Muscle layer of duodenum (tissue), 2 donors: Measurements from ENCODE around the gene PSMD13.
"Not testable (repeated sequence)": the region's sequence is repeated elsewhere in the genome, so short reads cannot be mapped to it uniquely, and the experiment has no call there.

ENCODE experiments used
- H3K27ac ChIP-seq: one replicate; pipeline ENCODE4 v1.7.0; 2013; ENCODE audit warnings: mild to moderate bottlenecking, low read length
- H3K27me3 ChIP-seq: one replicate; pipeline ENCODE4 v1.7.0; 2013; ENCODE audit warnings: low read depth, mild to moderate bottlenecking, control low read depth, low read length
- H3K36me3 ChIP-seq, 2 donors: one replicate each; pipeline ENCODE4 v1.7.0; 2013; ENCODE audit warnings: low read length in 2 of 2, control low read depth in 1 of 2, mild to moderate bottlenecking in 1 of 2; ENCODE audit not compliant: insufficient read depth in 2 of 2, control insufficient read depth in 1 of 2
- H3K4me1 ChIP-seq, 2 donors: one replicate each; pipeline ENCODE4 v1.7.0; 2013; ENCODE audit warnings: low read length in 2 of 2, mild to moderate bottlenecking in 2 of 2, control low read depth in 1 of 2, moderate library complexity in 1 of 2; ENCODE audit not compliant: insufficient read depth in 2 of 2, control insufficient read depth in 1 of 2
- H3K4me3 ChIP-seq, 2 donors: one replicate each; pipeline ENCODE4 v1.7.0; 2013; ENCODE audit warnings: low read length in 2 of 2, low read depth in 1 of 2, mild to moderate bottlenecking in 1 of 2
- H3K9me3 ChIP-seq, 2 donors: one replicate each; pipeline ENCODE4 v1.7.0; 2013; ENCODE audit warnings: low read length in 2 of 2, control low read depth in 1 of 2, mild to moderate bottlenecking in 1 of 2; ENCODE audit not compliant: control insufficient read depth in 1 of 2
- donor health status: healthy.

The PSMD13 gene

DNA sequence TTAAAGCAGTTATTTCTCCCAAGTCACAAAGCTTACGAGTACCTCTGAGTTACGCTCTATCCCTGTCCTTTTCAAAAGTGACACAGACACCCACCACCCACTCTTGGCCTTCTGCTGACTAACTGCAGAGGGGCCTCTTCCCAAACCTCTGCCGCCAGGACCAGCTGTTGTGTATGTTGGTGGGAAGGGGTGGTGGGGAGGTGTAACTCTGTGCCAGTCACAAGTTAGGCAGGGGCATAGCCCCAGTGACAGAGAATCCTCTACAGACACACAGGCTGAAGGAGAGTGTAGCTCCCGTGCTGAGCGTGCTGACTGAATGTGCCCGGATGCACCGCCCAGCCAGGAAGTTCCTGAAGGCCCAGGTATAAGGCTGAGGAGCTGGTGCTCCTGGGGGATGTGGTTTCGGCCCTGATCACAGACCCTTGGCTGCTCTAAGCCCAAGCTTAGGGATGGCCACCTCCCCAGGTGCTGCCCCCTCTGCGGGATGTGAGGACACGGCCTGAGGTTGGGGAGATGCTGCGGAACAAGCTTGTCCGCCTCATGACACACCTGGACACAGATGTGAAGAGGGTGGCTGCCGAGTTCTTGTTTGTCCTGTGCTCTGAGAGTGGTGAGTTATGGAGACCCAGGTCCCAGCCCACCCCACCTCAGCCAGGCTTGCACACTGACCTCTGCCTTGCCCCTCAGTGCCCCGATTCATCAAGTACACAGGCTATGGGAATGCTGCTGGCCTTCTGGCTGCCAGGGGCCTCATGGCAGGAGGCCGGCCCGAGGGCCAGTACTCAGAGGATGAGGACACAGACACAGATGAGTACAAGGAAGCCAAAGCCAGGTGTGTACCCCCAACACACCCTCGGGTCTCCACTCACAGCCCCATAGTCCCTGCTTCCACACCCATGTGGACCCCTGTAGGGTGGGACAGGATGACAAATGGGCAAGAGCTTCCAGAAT lies 24.4 kb upstream of the PSMD13 start:
- no peaks in the 10 kb centered on the region for H3K27me3 ChIP-seq
- no peak overlapping the region for H3K27ac ChIP-seq
- H3K4me1 ChIP-seq = peaks cover 10 to 23% of the 10 kb centered on the region in 2 donors
- H3K36me3 ChIP-seq = peaks cover 49 to 68% of the 10 kb centered on the region in 2 donors
- H3K9me3 ChIP-seq = no peaks in the 10 kb centered on the region
- H3K4me3 ChIP-seq = no peak overlapping the region

DNA sequence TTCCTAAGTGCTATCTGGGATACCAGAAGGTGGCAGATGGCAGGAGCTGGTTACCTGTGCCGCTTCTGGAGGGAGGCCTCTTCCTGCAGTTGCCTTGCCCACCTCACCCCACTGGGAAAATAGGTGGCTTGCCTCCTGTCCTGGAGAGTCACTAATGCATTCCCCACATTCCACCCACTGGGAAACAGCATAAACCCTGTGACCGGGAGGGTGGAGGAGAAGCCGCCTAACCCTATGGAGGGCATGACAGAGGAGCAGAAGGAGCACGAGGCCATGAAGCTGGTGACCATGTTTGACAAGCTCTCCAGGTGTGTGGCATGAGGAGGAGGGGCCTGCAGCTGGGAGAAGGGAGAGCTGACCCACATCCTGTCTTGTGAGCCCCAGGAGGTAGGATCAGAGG lies 23.7 kb upstream of the PSMD13 start:
- H3K27me3 ChIP-seq = no peaks in the 10 kb centered on the region
- H3K4me3 ChIP-seq = no peak overlapping the region
- H3K4me1 ChIP-seq = peaks cover 10 to 23% of the 10 kb centered on the region in 2 donors
- no peak overlapping the region for H3K27ac ChIP-seq
- H3K9me3 ChIP-seq = no peaks in the 10 kb centered on the region
- peaks cover 49 to 62% of the 10 kb centered on the region in 2 donors for H3K36me3 ChIP-seq

GRCh38 chr11:214083-214482 lies 22.7 kb upstream of the PSMD13 start:
- no peaks in the 10 kb centered on the region for H3K9me3 ChIP-seq
- H3K27me3 ChIP-seq = no peaks in the 10 kb centered on the region
- peaks cover 53 to 67% of the 10 kb centered on the region in 2 donors for H3K36me3 ChIP-seq
- no peak overlapping the region for H3K27ac ChIP-seq
- H3K4me1 ChIP-seq = peaks cover 10 to 22% of the 10 kb centered on the region in 2 donors
- H3K4me3 ChIP-seq = no peak overlapping the region

GRCh38 chr11:215581-216037 lies 21.2 kb upstream of the PSMD13 start:
- Histone ChIP-seq H3K4me3 (no peak overlapping the region), H3K27me3 (no peaks in the 10 kb centered on the region), H3K4me1 (peaks cover 0 to 7% of the 10 kb centered on the region in 2 donors), H3K9me3 (no peaks in the 10 kb centered on the region), H3K36me3 (peaks cover 41 to 65% of the 10 kb centered on the region in 2 donors), H3K27ac (no peak overlapping the region)

GRCh38 chr11:216081-216974 lies 20.4 kb upstream of the PSMD13 start:
- no peak overlapping the region for H3K4me3 ChIP-seq
- no peaks in the 10 kb centered on the region for H3K27me3 ChIP-seq
- H3K4me1 ChIP-seq = no peaks in the 10 kb centered on the region
- H3K36me3 ChIP-seq = peaks cover 34 to 58% of the 10 kb centered on the region in 2 donors
- no peaks in the 10 kb centered on the region for H3K9me3 ChIP-seq
- H3K27ac ChIP-seq = no peak overlapping the region

DNA sequence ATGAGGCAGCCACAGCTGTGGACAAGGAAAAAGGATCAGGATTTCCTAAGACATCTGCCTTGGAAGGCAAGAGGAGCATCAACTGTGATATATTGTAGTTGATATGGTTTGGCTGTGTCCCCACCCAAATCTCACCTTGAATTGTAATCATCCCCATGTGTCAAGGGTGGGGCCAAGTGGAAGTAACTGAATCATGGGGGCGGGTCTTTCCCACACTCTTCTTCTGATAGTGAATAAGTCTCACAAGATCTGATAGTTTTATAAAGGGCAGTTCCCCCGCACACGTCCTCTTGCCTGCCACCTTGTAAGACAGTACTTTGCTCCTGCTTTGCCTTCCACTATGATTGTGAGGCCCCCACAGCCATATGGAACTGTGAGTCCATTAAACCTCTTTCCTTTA lies 19.1 kb upstream of the PSMD13 start:
- Histone ChIP-seq H3K4me3 (no peak overlapping the region), H3K4me1 (no peaks in the 10 kb centered on the region), H3K9me3 (no peaks in the 10 kb centered on the region), H3K27ac (no peak overlapping the region), H3K36me3 (peaks cover 25 to 54% of the 10 kb centered on the region in 2 donors), H3K27me3 (no peaks in the 10 kb centered on the region)

- H3K36me3 ChIP-seq = peaks cover 17 to 44% of the 10 kb centered on the region in 2 donors
- H3K9me3 ChIP-seq = no peaks in the 10 kb centered on the region
- H3K4me3 ChIP-seq = no peak overlapping the region
- H3K27me3 ChIP-seq = no peaks in the 10 kb centered on the region
- no peak overlapping the region for H3K27ac ChIP-seq
- no peaks in the 10 kb centered on the region for H3K4me1 ChIP-seq
These were observed 17.8 kb upstream of the PSMD13 start for GRCh38 chr11:218815-219593.

DNA sequence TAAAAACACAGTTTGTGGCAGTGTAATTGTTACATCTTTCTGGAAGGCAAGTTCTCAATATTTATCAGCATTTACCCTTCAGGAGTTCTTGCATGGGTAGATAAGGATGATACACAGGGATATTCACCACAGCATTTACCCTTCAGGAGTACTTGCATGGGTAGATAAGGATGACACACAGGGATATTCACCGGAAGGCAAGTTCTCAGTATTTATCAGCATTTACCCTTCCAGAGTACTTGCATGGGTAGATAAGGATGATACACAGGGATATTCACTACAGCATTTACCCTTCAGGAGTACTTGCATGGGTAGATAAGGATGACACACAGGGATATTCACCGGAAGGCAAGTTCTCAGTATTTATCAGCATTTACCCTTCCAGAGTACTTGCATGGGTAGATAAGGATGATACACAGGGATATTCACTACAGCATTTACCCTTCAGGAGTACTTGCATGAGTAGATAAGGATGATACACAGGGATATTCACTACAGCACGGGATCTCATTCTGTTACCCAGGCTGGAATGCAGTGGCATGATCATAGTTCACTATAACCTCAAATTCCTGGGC lies 16.0 kb upstream of the PSMD13 start:
- H3K27ac ChIP-seq, H3K4me1 ChIP-seq, H3K27me3 ChIP-seq, H3K4me3 ChIP-seq, H3K9me3 ChIP-seq: not testable (repeated sequence)
- H3K36me3 ChIP-seq = peaks cover 10 to 29% of the 10 kb centered on the region in 2 donors

GRCh38 chr11:221539-221938 lies 15.2 kb upstream of the PSMD13 start:
- H3K27ac ChIP-seq = no peak overlapping the region
- H3K27me3 ChIP-seq = no peaks in the 10 kb centered on the region
- H3K9me3 ChIP-seq = no peaks in the 10 kb centered on the region
- peaks cover 10 to 26% of the 10 kb centered on the region in 2 donors for H3K36me3 ChIP-seq
- H3K4me1 ChIP-seq = no peaks in the 10 kb centered on the region
- no peak overlapping the region for H3K4me3 ChIP-seq

- no peaks in the 10 kb centered on the region for H3K9me3 ChIP-seq
- H3K36me3 ChIP-seq = peaks cover 10 to 26% of the 10 kb centered on the region in 2 donors
- H3K27me3 ChIP-seq = no peaks in the 10 kb centered on the region
- no peaks in the 10 kb centered on the region for H3K4me1 ChIP-seq
- H3K27ac ChIP-seq = no peak overlapping the region
- no peak overlapping the region for H3K4me3 ChIP-seq
These were observed 14.6 kb upstream of the PSMD13 start for GRCh38 chr11:221998-222789.
